Dedifferentiated amniotic fluid mesenchymal stem cell (primary cell): Measurements from ENCODE around the gene NCAM1.

Source experiments
- DNase-seq: peaks from one replicate; pipeline ENCODE4 v3.0.0-alpha.2; 2016; ENCODE audit errors: extremely low spot score

NCAM1 gene

DNA sequence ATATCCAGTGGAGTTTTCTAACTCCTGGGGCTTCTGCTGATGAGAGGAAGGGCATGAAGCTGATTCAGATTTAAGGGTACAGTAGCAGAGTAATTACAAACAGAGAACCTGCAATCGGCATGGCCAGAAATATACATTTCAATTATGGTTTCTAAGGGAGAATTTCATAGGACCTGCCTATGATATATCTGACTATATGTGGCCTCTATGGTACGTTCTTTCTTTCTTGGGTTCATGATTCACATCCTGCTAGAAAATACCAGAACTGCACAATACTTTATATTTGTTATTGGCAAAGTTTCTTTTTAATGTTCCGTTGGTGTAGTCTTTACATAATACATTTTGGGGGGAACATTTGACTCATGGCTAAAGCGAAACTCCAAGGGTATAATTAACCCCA lies 290.1 kb downstream of the NCAM1 start:
- DNase-seq: no peak

- no peak for DNase-seq
Observed at GRCh38 chr11:113253406-113253805, 292.2 kb downstream of the NCAM1 start.

DNA sequence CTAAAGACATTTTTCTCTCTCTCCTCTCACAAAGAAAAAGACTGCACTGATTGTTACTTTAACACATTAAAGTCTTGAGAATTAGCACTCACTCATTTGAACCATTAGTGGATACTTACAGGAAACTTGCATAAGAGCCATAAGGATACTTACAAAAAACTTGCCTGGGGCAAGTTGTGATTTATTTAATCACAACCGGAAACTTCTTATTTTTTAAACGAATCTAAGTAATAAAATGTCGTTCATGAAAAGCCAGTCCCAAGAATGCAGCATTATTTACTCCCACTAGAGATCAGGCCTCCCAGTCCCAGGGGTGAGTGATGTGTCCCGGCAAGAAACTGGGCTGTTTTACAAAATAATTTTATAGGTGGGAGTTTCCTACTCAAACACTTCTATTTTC lies 293.9 kb downstream of the NCAM1 start:
- no peak for DNase-seq

GRCh38 chr11:113255741-113256140 lies 294.5 kb downstream of the NCAM1 start:
- DNase-seq: no peak

DNA sequence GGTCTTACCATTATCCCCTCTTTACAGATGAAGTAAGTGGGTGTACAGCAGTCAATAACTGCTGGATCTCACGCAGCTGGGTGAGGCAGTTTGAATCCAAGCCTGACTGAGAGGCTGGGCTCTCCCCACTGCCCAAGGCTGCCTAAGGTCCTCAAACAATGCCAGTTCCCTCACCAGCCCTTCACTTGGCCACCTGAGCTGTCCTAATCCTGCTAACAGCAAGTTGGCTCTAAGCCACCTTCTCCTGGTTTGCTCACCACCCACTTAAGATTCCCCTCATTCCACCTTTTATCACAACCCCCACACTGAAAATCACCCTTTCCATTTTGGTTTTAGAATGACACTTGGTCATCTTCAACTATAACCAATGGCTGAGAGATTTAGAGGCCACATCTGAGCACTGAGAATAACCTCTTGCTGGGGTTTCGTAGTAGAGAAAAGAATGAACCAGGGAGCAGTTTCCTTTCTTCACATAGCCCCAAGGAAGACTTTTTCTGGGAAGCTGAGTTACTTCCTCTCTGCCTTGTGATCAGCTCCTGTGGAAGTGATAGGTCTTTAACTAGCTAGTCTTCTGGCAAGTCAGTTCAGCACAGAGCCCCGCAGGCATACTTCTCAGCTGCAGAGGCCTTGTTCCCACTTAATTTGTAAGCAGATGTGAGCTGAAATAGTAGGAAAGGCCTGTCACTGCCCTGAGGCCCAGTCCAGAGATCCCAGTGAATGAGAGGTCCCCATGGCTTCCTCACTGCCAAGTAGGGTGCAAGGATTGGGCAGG lies 295.4 kb downstream of the NCAM1 start:
- no peak for DNase-seq

DNA sequence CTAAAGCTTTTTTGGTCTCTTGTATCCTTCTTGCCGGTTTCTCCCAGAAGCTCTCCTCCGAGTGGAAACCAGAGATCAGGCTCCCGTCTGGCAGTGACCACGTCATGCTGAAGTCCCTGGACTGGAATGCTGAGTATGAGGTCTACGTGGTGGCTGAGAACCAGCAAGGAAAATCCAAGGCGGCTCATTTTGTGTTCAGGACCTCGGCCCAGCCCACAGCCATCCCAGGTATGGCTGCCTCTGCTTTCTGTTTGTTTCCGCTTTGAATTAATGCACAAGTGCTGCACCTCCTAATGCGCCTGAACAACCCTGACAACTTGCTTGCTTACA lies 298.8 kb downstream of the NCAM1 start:
- DNase-seq: no peak

DNA sequence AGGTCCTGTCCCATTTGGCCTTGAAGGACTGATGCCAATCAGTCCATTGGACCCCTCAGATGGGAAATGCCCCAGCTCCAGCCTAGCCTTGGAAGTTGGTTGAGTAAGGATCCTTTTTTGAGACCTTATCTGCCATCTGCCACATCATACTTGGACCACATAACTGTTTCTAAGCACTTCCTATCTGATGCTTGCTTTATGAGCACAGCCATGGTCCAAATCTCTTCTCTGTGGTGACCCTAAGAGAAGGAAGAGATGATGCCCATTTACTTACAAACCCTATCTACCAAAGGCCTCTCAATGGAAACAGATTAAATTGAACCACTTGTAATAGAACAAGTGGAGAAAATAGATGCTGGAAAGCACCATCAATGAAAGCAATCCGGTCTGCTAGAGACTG lies 299.3 kb downstream of the NCAM1 start:
- no peak for DNase-seq

- DNase-seq: no peak
Observed at GRCh38 chr11:113261709-113262475, 300.7 kb downstream of the NCAM1 start.

GRCh38 chr11:113262594-113262993 lies 301.4 kb downstream of the NCAM1 start:
- no peak for DNase-seq

DNA sequence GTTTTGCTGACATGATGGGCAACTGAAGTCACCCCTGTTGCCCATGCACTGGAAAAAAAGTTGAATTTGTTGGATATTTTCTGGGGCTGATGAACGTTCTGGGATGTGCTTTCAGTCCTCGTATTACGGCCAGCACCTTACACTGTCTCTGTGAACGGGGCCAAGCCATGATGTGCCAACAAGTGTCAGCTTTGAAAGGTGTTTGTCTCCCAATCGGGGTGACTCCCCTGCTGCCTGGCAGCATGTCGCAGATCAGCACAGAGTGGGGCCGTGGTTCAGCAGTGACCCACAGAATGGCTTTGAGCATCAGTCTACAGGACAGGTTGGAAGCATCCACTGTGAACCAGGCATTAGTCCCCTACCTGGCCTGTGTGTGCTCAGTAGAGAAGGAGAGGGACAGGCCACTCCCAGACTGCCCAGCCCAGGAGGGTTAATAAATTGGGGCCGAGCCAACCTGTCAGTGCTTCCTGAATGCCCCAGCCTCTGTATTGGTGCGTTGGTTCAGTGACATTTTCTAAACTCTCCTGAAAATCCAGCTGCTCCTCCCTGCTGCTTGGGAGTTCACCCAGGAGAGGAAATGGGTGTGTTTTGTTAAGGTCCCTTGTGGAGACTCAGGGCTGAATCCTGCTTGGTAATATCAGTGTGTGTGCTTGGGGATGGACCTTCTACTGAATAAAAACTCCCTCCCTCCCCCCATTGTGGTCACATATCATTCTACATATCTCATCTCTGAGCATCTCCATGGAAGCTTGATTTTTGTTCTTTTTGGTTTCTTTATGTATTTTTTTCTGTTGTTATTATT lies 302.4 kb downstream of the NCAM1 start:
- DNase-seq: no peak

GRCh38 chr11:113265362-113265761 lies 304.1 kb downstream of the NCAM1 start:
- no peak for DNase-seq

GRCh38 chr11:113267493-113267892 lies 306.3 kb downstream of the NCAM1 start:
- DNase-seq: no peak

DNA sequence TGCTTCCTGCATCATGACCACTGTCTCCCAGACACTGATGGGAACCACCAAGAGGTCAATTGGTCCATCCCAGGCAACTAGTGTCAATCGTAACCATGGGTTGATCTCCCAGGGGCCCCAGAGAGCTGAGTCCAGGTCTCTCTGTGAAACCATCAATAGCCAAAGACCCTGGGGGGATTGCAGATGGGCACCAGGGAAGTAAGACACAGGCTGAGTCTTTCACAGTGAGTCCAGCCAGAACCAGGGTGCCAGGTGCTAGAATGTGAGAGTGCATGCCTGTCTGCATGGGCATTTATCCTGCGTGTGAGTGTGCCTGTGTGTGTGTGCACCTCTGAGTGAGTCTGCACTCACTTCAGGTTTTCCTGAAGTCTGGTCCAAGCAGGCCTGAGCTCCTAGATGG lies 307.9 kb downstream of the NCAM1 start:
- no peak for DNase-seq

DNA sequence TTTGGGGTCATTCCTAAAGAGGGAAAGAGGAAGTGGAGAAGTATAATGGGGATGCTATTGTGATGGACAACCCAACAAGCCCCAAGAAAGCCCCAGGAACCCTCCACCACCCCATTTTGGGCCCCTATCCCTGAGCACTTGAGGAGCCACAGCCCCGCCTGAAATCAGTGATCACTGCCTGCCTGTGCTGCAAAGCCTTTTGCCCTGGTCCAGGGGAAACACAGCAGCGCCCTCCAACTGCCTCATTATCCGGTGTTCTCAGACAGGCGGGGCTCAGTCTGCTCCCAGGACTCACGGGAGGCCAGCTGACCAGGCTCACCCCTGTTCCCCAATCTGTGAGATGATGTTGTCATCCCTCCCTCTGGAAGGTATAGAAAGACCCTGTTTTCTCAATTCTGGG lies 308.4 kb downstream of the NCAM1 start:
- no peak for DNase-seq

DNA sequence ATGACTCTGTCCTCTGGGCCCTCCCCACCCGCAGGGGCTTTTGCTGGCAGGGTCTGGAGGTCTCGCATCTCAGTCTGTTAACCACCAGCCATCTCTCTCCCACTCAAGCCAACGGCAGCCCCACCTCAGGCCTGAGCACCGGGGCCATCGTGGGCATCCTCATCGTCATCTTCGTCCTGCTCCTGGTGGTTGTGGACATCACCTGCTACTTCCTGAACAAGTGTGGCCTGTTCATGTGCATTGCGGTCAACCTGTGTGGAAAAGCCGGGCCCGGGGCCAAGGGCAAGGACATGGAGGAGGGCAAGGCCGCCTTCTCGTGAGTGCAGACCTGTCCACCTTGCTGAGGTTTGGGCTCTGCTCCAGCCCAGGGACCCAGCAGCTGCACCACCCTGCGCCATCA lies 308.9 kb downstream of the NCAM1 start:
- DNase-seq: no peak

DNA sequence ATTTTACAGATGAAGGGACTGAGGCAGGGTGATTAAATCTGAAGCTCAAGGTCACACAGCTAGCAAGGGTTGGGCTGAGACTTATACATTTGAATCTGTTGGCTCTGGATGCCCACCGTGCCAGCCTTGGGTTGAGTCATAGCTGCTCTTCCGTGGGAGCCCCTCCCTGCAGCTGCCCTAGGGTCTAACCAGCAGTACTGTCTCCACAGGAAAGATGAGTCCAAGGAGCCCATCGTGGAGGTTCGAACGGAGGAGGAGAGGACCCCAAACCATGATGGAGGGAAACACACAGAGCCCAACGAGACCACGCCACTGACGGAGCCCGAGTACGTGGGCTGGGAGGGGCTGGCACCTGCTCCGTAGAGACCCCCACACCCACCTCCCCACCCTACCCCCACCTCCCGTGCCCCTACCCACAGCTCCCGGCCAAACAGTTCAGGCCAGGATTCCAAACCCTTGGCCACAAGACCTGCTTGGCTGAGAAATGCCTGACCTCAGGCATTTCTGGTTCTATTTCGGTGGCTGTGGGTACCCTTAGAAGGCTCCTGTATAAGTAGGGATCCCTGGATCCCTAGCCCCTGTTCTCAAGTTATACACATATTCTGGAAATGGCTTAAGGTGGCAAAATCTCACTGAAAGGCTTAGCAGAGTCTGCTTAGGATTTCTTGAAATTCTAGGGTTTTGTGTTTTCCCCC lies 310.5 kb downstream of the NCAM1 start:
- DNase-seq: no peak

- no peak for DNase-seq
Observed at GRCh38 chr11:113272281-113272680, 311.1 kb downstream of the NCAM1 start.

DNA sequence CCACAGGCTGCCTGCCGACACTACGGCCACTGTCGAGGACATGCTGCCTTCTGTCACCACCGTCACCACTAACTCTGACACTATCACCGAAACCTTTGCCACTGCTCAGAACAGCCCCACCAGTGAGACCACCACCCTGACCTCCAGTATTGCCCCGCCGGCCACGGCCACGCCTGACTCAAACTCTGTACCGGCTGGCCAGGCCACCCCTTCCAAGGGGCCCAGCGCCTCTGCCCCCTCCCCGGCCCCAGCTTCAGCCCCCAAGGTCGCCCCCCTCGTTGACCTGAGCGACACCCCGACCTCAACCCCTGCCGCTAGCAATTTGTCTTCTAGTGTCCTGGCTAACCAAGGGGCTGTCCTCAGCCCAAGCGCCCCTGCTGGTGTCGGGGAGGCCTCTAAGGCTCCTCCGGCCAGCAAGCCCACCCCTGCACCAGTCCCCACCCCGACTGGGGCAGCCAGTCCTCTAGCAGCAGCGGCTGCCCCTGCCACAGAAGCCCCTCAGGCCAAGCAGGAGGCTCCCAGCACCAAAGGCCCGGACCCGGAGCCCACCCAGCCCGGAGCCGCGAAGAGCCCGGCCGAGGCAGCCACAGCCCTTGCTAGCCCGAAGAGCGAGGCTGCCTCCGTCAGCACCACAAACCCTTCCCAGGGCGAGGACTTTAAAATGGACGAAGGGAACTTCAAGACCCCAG lies 311.9 kb downstream of the NCAM1 start:
- DNase-seq: no peak

- no peak for DNase-seq
Observed at GRCh38 chr11:113273720-113274119, 312.5 kb downstream of the NCAM1 start.

DNA sequence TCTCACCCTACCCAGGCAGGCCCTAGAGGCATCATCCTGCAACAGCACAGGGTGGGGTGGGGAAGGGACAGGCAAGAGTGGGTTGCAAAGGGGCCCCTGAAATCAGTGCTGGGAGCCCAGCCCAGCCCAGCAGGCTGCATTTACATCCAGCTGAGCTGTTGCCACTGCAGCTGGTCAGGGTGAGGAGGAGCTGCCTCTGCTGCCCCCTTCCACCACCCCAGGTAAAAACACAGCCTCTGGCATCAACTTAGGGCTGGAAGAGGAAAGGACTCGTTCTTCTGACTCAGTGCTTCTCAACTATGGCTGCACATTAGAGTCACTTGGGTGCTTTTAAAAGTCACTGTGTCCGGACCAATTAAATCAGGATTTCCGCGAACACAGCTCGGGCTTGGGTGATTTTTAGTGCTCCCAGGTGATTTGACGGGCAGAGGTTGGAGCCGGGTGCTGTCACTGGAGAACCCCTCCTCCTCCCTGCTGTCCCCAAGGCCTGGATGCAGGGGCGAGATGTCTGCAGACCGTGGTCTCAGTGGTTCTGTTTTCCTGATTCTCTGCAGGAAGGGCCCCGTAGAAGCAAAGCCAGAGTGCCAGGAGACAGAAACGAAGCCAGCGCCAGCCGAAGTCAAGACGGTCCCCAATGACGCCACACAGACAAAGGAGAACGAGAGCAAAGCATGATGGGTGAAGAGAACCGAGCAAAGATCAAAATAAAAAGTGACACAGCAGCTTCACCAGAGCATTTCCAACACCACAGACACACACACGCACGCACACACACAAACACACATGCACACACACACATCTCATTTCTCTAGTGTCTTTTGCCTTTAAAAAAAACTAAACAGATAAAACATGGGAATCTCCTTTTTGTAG lies 313.7 kb downstream of the NCAM1 start:
- DNase-seq: no peak

DNA sequence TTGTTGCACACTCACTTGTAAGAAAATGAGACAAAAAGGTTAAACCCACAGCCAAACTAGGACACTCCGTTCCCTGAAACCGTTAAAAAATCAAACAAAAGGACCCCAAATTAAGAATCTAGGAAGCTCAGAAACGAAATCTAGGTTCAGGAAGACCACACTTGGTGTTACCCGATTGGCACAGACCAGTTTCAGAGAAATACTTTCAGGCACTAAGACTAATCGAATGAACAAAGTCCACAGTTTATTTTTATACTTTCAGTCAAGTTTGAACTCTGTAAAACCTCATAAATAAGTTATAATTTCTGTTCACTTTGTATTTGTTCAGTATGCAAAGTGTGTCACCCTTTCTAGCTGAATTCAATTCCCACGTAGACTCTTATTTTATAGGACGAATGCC lies 314.4 kb downstream of the NCAM1 start:
- DNase-seq: no peak
